Uterus (tissue), 2 donors: Measurements from ENCODE around the gene FMNL3.

ENCODE experiments used
- POLR2A ChIP-seq, 2 donors: fragments of 450-650 bp; IDR thresholded peaks; one replicate each; pipeline ENCODE4 v1.6.1; 2016; ENCODE audit warnings: antibody characterized with exemption in 2 of 2, mild to moderate bottlenecking in 1 of 2, moderate library complexity in 1 of 2
- TF ChIP-seq, protein P1 (sequence below), 4 experiments: fragments of 200-600 bp in 2 of 4; fragments of 450-650 bp in 2 of 4; sonication (generic) in 2 of 4; IDR thresholded peaks; one replicate each; pipeline ENCODE4 v1.5.1; 2016 to 2019; ENCODE audit warnings: antibody characterized with exemption in 4 of 4, mild to moderate bottlenecking in 2 of 4, moderate library complexity in 1 of 4

DNA sequence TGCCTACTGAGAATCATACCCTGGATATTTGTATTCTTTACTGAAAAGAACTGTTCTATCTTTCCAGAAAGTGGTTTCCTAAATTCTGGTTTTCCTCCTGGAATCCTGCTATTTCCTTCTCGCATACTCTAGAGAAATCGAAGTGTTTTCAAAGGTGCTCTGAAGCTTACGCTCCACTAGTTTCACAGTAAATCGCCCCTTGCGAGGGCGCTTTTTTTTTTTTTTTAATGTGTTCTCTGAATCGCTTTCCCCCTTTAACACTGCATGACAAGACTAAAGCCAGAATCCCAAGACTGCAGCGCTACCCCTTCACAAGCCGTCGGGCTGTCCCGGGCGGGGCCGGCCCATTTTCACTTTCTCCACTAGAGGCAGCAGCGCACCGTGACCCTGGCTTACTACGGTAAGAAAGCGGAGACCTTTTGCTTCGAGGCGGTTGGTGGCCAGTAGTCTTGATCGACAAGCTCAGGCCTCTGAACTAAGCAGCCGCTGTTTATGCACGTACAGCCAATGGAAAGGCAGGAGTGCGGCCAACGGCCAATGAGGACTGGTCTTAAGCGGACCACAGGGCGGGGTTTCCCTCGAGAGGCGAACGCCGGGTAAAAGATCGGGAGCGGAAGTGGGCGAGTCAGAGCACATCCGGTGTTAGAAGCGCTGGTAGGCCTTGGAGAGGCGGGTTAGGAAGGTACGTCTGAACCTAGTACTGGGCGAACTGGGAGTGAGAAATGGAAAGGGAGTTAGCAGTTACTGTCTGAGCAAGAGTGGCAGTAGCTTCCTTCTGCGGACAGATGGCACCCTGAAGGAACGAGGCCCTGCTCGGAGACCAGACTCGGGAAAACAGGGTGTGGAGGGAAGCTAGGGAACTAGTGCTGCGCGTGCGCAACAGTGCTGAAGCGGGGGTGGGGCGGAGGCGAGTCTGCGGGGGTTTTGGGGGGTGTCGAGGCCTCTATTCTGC lies 34.0 kb upstream of the FMNL3 start, which contains the start of gene TMBIM6:
- TF ChIP-seq, protein P1, sequence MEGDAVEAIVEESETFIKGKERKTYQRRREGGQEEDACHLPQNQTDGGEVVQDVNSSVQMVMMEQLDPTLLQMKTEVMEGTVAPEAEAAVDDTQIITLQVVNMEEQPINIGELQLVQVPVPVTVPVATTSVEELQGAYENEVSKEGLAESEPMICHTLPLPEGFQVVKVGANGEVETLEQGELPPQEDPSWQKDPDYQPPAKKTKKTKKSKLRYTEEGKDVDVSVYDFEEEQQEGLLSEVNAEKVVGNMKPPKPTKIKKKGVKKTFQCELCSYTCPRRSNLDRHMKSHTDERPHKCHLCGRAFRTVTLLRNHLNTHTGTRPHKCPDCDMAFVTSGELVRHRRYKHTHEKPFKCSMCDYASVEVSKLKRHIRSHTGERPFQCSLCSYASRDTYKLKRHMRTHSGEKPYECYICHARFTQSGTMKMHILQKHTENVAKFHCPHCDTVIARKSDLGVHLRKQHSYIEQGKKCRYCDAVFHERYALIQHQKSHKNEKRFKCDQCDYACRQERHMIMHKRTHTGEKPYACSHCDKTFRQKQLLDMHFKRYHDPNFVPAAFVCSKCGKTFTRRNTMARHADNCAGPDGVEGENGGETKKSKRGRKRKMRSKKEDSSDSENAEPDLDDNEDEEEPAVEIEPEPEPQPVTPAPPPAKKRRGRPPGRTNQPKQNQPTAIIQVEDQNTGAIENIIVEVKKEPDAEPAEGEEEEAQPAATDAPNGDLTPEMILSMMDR (IDR thresholded peaks at IDR 0.05), result peak; percentile 89 to 97 (median 94)
- TF ChIP-seq POLR2A (IDR thresholded peaks at IDR 0.05), result peak; percentile 91 to 96
